AG08395 (cell line): ENCODE results near the gene FMO4.
"Not testable (repeated sequence)": the region's sequence is repeated elsewhere in the genome, so short reads cannot be mapped to it uniquely, and the experiment has no call there.

ENCODE experiments used
- DNase-seq: peaks from one replicate; pipeline ENCODE4 v3.0.0; 2012; ENCODE audit warnings: mixed read lengths, low spot score

The FMO4 gene

GRCh38 chr1:171313835-171314320 is at the start of gene FMO4:
Gene FMO4, plus strand, starts transcription at chr1:171314183. Its CDS starts 5,643 bp downstream, at chr1:171319826.
- DNase-seq: peak; percentile 99

- DNase-seq: no peak
Measured at GRCh38 chr1:171265686-171266085, 48.3 kb upstream of the FMO4 start.

GRCh38 chr1:171266930-171267329 is 47.1 kb upstream of the FMO4 start:
- DNase-seq: no peak

GRCh38 chr1:171267391-171267790 is 46.6 kb upstream of the FMO4 start:
- no peak for DNase-seq

GRCh38 chr1:171270806-171271205 is 43.2 kb upstream of the FMO4 start:
- DNase-seq: no peak

GRCh38 chr1:171277534-171277933 is 36.4 kb upstream of the FMO4 start:
- no peak for DNase-seq

- DNase-seq: no peak
Measured at GRCh38 chr1:171279234-171279633, 34.7 kb upstream of the FMO4 start.

GRCh38 chr1:171279678-171280077 is 34.3 kb upstream of the FMO4 start:
- no peak for DNase-seq

- DNase-seq: no peak
Measured at GRCh38 chr1:171280599-171280998, 33.4 kb upstream of the FMO4 start.

- peak; percentile 32 for DNase-seq
Measured at GRCh38 chr1:171286032-171286705, 27.8 kb upstream of the FMO4 start.

GRCh38 chr1:171290621-171291020 is 23.4 kb upstream of the FMO4 start:
- no peak for DNase-seq

- DNase-seq: peak; percentile 78
Measured at GRCh38 chr1:171292799-171293198, 21.2 kb upstream of the FMO4 start.

GRCh38 chr1:171295383-171295782 is 18.6 kb upstream of the FMO4 start:
- not testable (repeated sequence) for DNase-seq

GRCh38 chr1:171295821-171296220 is 18.2 kb upstream of the FMO4 start:
- DNase-seq: no peak

- DNase-seq: no peak
Measured at GRCh38 chr1:171296897-171297296, 17.1 kb upstream of the FMO4 start.

GRCh38 chr1:171298696-171299095 is 15.3 kb upstream of the FMO4 start:
- no peak for DNase-seq

- no peak for DNase-seq
Measured at GRCh38 chr1:171299342-171299741, 14.6 kb upstream of the FMO4 start.

- no peak for DNase-seq
Measured at GRCh38 chr1:171300401-171300800, 13.6 kb upstream of the FMO4 start.

GRCh38 chr1:171310661-171311087 is 3.3 kb upstream of the FMO4 start:
- no peak for DNase-seq

- DNase-seq: no peak
Measured at GRCh38 chr1:171311771-171312558, 2.0 kb upstream of the FMO4 start.

GRCh38 chr1:171313319-171313834 is 606 bp upstream of the FMO4 start:
- no peak for DNase-seq

- no peak for DNase-seq
Measured at GRCh38 chr1:171329251-171329650, 15.3 kb downstream of the FMO4 start.

GRCh38 chr1:171334024-171334640 is 20.1 kb downstream of the FMO4 start:
- no peak for DNase-seq
